Lung (tissue), 12 donors: ENCODE results near the gene MORC1. TPM values are rescaled to one million over a fixed set of nuclear protein-coding genes. Genes with fewer than 3 reads are reported as not detected.

Experiments
- ATAC-seq: fragments of 200-7000 bp; cut with Tn5 transposase; one replicate; pipeline ENCODE4 v1.9.1; 2020; ENCODE audit warnings: moderate number of reproducible peaks; ENCODE audit not compliant: insufficient read depth, low FRiP score
- DNase-seq, 3 donors: peaks; one replicate each; pipeline ENCODE4 v3.0.0-alpha.2; 2013 to 2017
- H3K27ac ChIP-seq, 2 donors: one replicate each; pipeline ENCODE4 v1.5.1; 2013; ENCODE audit warnings: mild to moderate bottlenecking in 2 of 2, moderate library complexity in 2 of 2, control low read depth in 1 of 2, inconsistent platforms in 1 of 2, low read depth in 1 of 2, low read length in 1 of 2
- H3K27me3 ChIP-seq, 3 donors: one replicate each; pipeline ENCODE4 v1.5.1; 2013; ENCODE audit warnings: low read length in 2 of 3; ENCODE audit not compliant: control insufficient read depth in 3 of 3, insufficient read depth in 3 of 3
- H3K36me3 ChIP-seq, 4 donors: one replicate each; pipeline ENCODE4 v1.5.1; 2013; ENCODE audit warnings: low read length in 4 of 4, mild to moderate bottlenecking in 1 of 4, moderate library complexity in 1 of 4; ENCODE audit not compliant: control insufficient read depth in 4 of 4, insufficient read depth in 4 of 4
- H3K4me1 ChIP-seq, 5 donors: one replicate each; pipeline ENCODE4 v1.5.1; 2013; ENCODE audit warnings: low read length in 5 of 5, mild to moderate bottlenecking in 2 of 5, moderate library complexity in 1 of 5; ENCODE audit not compliant: control insufficient read depth in 5 of 5, insufficient read depth in 5 of 5
- H3K4me3 ChIP-seq: one replicate; pipeline ENCODE4 v1.5.1; 2013; ENCODE audit warnings: mild to moderate bottlenecking, control low read depth, moderate library complexity
- H3K9ac ChIP-seq, 2 donors: one replicate each; pipeline ENCODE4 v1.5.1; 2013; ENCODE audit warnings: low read length in 2 of 2, control low read depth in 1 of 2; ENCODE audit not compliant: insufficient read depth in 1 of 2
- H3K9me3 ChIP-seq, 4 donors: one replicate each; pipeline ENCODE4 v1.5.1; 2013; ENCODE audit warnings: low read length in 3 of 4, mild to moderate bottlenecking in 1 of 4, moderate library complexity in 1 of 4; ENCODE audit not compliant: control insufficient read depth in 4 of 4, insufficient read depth in 3 of 4
- CTCF ChIP-seq: IDR thresholded peaks from 2 replicates; pipeline ENCODE4 v1.5.1; 2012; ENCODE audit warnings: mild to moderate bottlenecking; ENCODE audit errors: control extremely low read depth, extremely low read depth
- WGBS, 2 donors: extraction: QIAGEN DNeasy Blood & Tissue Kit; methylation state at CpG; one replicate each; pipeline ENCODE4 v1.1.7; 2013; 5-methylcytosine and 5-hydroxymethylcytosine counted together
- polyA plus RNA-seq, 2 donors: library from polyadenylated mRNA; stranded (reverse); fragments of 200-250 nt; gene quantifications; one replicate each; pipeline ENCODE4 v1.2.1, GENCODE V29; 2013
- total RNA-seq, 2 donors: library from RNA; depleted of rRNA in 1 of 2; stranded (reverse); fragments of >200 nt in 1 of 2; gene quantifications; one replicate each; pipeline ENCODE4 v1.2.1, GENCODE V29; 2014 to 2021
- donor health status: control.
- donor health status: control.
- donor health status: Bipolar disorder and iron deficiency.
- donor health status: healthy.
- donor health status: DM: yes; HTN: yes; CAD: no.

Gene MORC1
- total and polyA plus RNA-seq, 4 donors: not detected

- TF ChIP-seq CTCF: no peak
- Histone ChIP-seq H3K9me3 (no peaks in the 10 kb centered on the region), H3K27ac (no peak overlapping the region), H3K4me1 (no peaks in the 10 kb centered on the region), H3K36me3 (no peaks in the 10 kb centered on the region), H3K4me3 (no peak overlapping the region), H3K9ac (no peak overlapping the region), H3K27me3 (no peaks in the 10 kb centered on the region)
- DNase-seq: peak in 1 of 3 donors; percentile 12
- no peak for ATAC-seq
- 58 to 65% methylated on average over 5 of the region's 5 CpGs for WGBS, 2 donors
These were observed 19.8 kb downstream of the MORC1 start for GRCh38 chr3:109098079-109098644.

DNA sequence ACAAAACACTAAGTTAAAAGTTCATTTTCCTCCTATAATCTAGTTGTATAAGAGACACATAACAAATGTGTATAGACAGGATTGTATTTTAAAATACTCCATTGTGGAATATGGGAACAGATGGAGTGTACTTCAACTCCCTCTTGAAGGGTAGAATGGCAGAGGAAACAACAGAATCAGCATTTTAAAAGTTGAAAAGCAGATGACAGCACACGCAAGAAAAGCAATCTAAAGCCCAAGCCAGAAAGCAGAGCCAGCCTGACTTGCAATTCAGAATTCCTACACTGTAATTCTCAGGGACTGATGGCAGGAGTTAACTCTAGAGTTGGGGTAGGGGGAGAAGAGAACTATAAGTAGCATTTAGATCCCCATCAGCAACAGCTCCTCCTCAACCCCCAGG, 22.8 kb downstream of the MORC1 start:
- no peak for DNase-seq
- H3K4me1 ChIP-seq: no peaks in the 10 kb centered on the region
- no peaks in the 10 kb centered on the region for H3K9me3 ChIP-seq
- H3K27ac ChIP-seq: no peak overlapping the region
- H3K4me3 ChIP-seq: no peak overlapping the region
- 81 to 93% methylated on average over 1 of the region's 1 CpG for WGBS, 2 donors
- no peaks in the 10 kb centered on the region for H3K36me3 ChIP-seq
- no peak for TF ChIP-seq CTCF
- no peak for ATAC-seq
- H3K9ac ChIP-seq: no peak overlapping the region
- no peaks in the 10 kb centered on the region for H3K27me3 ChIP-seq

DNA sequence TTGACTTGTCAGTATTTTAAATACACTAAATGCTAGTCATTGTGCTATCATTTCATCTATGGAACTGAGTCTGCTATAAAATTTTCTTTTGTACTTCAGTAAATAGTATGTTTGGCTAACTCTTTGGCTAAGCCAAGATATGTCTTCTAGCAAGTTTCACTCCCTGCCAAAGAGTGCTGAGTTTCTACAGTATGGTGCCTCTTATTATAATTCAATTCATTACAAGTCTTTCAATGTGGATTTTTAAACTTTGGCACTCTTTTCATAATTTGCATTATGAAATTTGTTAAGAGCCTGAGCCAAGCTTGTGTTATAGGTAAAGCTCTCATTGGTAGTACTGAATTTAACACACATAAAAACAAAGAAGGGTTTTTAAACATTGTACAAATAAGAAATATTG, 24.4 kb downstream of the MORC1 start:
- no peak for TF ChIP-seq CTCF
- H3K27ac ChIP-seq: no peak overlapping the region
- no peak overlapping the region for H3K9ac ChIP-seq
- DNase-seq: no peak
- ATAC-seq: no peak
- no peaks in the 10 kb centered on the region for H3K9me3 ChIP-seq
- no peaks in the 10 kb centered on the region for H3K36me3 ChIP-seq
- H3K27me3 ChIP-seq: no peaks in the 10 kb centered on the region
- no peaks in the 10 kb centered on the region for H3K4me1 ChIP-seq
- no peak overlapping the region for H3K4me3 ChIP-seq

GRCh38 chr3:109091846-109092245, 26.1 kb downstream of the MORC1 start:
- ATAC-seq: no peak
- no peak for DNase-seq
- 29 to 32% methylated on average over 2 of the region's 2 CpGs for WGBS, 2 donors
- Histone ChIP-seq H3K9me3 (no peaks in the 10 kb centered on the region), H3K36me3 (no peaks in the 10 kb centered on the region), H3K4me1 (no peaks in the 10 kb centered on the region), H3K27ac (no peak overlapping the region), H3K9ac (no peak overlapping the region), H3K27me3 (no peaks in the 10 kb centered on the region), H3K4me3 (no peak overlapping the region)
- no peak for TF ChIP-seq CTCF
